BE2C (cell line): ENCODE measurements around the gene FRY.
"Not testable (repeated sequence)": the region's sequence is repeated elsewhere in the genome, so short reads cannot be mapped to it uniquely, and the experiment has no call there.

Source experiments
- DNase-seq: peaks from one replicate; pipeline ENCODE4 v3.0.0-alpha.2; 2020
- H3K27me3 ChIP-seq: fragments of 250-450 bp; sonication (Bioruptor Pico); 2 replicates; pipeline ENCODE4 v1.5.1; 2020; ENCODE audit warnings: mild to moderate bottlenecking
- H3K36me3 ChIP-seq: fragments of 250-450 bp; sonication (Bioruptor Pico); 2 replicates; pipeline ENCODE4 v1.5.1; 2020; ENCODE audit warnings: mild to moderate bottlenecking
- H3K4me1 ChIP-seq: fragments of 250-450 bp; sonication (Bioruptor Pico); 2 replicates; pipeline ENCODE4 v1.5.1; 2020
- H3K4me3 ChIP-seq: 2 replicates; pipeline ENCODE4 v1.5.1; 2011; ENCODE audit warnings: low read depth, low read length
- H3K9me3 ChIP-seq: fragments of 250-450 bp; sonication (Bioruptor Pico); 2 replicates; pipeline ENCODE4 v1.5.1; 2020
- CTCF ChIP-seq: IDR thresholded peaks from 2 replicates; pipeline ENCODE4 v1.5.1; 2012; ENCODE audit warnings: mild to moderate bottlenecking, low read depth, low read length

Gene FRY

DNA sequence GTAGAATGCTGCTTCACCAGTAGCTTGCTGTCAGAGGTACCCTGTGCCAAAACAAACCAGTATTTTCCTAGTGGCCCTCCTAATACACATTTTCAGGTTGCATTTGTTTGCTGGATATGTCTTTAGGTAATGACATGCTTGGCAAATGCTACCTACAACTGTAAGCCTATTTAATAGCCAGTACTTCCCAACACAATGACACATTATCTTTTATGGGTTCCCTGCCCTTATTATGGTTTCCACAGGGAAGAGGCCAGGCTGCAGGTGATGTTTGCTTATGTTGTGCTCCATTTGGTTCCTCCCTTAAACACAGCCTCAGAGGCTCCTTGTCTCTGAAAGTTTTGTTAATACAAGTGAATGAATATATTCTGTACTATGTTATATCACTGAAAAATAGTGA lies 24.7 kb downstream of the FRY start:
- no peaks in the 10 kb centered on the region for H3K27me3 ChIP-seq
- H3K9me3 ChIP-seq = no peaks in the 10 kb centered on the region
- no peaks in the 10 kb centered on the region for H3K36me3 ChIP-seq
- H3K4me3 ChIP-seq = no peak overlapping the region
- peaks cover 12% of the 10 kb centered on the region for H3K4me1 ChIP-seq
- DNase-seq = no peak
- no peak for TF ChIP-seq CTCF

DNA sequence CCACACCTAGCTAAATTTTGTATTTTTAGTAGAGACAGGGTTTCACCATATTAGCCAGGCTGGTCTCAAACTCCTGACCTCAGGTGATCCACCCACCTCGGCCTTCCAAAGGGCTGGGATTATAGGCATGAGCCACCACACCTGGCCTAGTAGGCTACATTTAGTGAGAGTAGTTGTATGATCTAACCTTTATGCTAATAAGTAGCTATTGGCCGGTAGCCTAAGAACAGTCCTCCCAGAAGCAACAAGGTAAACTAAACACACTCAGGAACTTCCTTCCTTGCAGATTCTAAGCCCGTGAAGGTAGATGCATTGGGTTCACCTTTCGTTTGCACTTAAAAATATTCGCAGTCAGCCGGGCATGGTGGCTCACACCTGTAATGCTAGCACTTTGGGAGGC lies 25.8 kb downstream of the FRY start:
- H3K36me3 ChIP-seq, H3K4me3 ChIP-seq, H3K9me3 ChIP-seq, DNase-seq, H3K27me3 ChIP-seq: not testable (repeated sequence)
- H3K4me1 ChIP-seq = peaks cover 22% of the 10 kb centered on the region

GRCh38 chr13:32059511-32059984 lies 28.0 kb downstream of the FRY start:
- no peak for TF ChIP-seq CTCF
- Histone ChIP-seq H3K36me3 (no peaks in the 10 kb centered on the region), H3K4me1 (peaks cover 33% of the 10 kb centered on the region), H3K4me3 (no peak overlapping the region), H3K9me3 (no peaks in the 10 kb centered on the region), H3K27me3 (no peaks in the 10 kb centered on the region)
- DNase-seq = no peak

DNA sequence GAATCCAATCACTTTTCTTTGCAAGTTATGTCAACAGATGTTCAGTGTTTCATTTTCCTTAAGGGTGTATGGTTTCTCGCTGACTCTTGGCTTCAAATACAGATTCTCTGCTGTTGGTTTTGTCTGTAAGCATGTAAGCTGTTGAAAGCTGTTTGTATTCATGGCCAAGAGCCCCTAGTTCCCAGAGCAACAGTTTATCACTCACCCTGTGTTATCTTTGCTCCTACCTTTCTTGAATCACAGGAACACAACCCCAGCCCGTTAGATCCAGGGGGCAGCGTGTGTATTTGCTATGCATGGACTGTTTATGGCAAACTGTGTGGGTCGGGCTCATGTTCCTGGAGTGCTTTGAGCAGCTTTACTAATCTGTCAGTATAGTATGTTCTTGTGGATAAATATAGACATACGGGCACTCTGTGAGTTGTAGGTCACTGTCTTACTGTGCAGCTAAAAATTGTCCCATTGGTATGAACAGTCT lies 28.9 kb downstream of the FRY start:
- H3K4me3 ChIP-seq = no peak overlapping the region
- peaks cover 33% of the 10 kb centered on the region for H3K4me1 ChIP-seq
- H3K27me3 ChIP-seq = no peaks in the 10 kb centered on the region
- no peak for TF ChIP-seq CTCF
- H3K9me3 ChIP-seq = no peaks in the 10 kb centered on the region
- no peaks in the 10 kb centered on the region for H3K36me3 ChIP-seq
- DNase-seq = no peak

DNA sequence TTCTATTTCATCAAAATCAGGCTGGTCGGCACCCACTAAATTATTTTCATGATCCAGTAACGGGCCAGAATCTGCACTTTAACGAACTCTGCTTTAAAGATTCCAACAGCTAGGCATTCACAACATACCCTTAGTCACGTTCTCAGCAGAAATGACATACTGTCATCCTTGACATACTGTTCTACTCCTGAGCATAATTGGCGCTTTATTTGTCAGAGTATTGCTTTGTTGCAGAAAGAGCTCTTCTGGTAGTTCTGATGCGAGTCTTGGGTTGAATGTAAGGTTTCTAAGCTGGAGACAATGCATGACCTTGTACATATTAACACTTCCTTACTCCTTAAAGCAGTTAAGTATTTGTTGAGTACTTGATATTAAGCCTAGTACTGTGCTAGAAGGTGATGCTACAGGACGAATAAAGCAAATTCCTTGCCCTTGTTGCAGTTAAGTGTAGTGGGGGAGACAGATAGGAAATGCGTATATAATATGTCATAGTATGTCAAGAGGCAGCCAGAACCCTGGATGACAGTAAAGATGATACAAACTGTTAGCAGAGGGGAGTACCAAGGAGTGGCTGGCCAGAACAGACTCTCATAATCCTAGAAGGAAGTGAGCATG lies 32.2 kb downstream of the FRY start:
- Histone ChIP-seq H3K4me1 (peaks cover 35% of the 10 kb centered on the region), H3K36me3 (no peaks in the 10 kb centered on the region), H3K4me3 (no peak overlapping the region), H3K27me3 (no peaks in the 10 kb centered on the region), H3K9me3 (no peaks in the 10 kb centered on the region)
- no peak for TF ChIP-seq CTCF
- no peak for DNase-seq

DNA sequence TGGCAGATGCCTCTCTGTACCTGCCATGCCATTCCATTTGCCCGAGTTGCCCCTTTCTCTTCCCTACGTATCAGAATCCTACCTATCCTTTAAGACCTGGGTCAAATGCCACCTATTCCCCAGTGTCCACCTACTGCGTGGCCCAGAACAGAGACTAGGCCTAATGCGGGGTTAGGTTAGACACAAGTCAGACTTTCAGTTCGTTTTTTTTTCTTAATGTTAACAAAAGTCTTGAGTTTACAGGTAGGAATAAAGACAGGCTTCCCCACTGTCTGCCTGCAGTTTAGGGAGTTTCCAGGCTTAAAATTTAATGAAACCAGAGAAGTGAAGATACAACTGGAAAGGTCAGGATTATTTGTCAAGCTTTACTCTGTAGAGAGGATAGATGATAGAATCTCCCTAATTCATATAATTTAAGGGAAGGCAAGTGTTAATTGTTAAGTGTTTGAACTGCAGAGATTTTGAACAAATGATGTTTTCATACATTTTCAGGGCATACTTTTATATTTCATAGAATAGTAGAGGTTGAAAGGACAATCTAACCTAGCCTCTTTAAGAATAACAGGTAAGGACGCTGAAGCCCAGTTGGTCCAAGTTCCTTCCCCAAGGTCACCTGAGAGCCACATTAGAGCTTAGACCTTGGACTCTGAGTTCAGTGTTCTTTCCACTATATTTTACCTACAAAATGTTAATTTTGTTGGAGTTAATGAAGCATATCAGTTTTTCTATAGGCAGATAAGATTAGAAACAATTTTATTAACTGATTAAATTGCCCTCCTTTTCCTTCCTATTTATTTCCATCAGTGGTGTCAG lies 35.8 kb downstream of the FRY start:
- DNase-seq = no peak
- Histone ChIP-seq H3K36me3 (no peaks in the 10 kb centered on the region), H3K27me3 (no peaks in the 10 kb centered on the region), H3K4me3 (no peak overlapping the region), H3K4me1 (peaks cover 13% of the 10 kb centered on the region), H3K9me3 (no peaks in the 10 kb centered on the region)
- TF ChIP-seq CTCF = no peak
